Epithelial cell of proximal tubule (primary cell): ENCODE results near the gene PLCXD3. TPM values are rescaled to one million over a fixed set of nuclear protein-coding genes. Genes with fewer than 3 reads are reported as not detected.

Experiments used
- DNase-seq: peaks from one replicate; pipeline ENCODE4 v3.0.0-alpha.2; 2011; ENCODE audit warnings: low read depth
- H3K4me3 ChIP-seq: 2 replicates; pipeline ENCODE4 v1.5.1; 2011; ENCODE audit warnings: low read depth, mild to moderate bottlenecking, low read length
- total RNA-seq: library from RNA; depleted of rRNA; stranded (reverse); fragments of >200 nt; gene quantifications from 2 replicates; pipeline ENCODE4 v1.2.3, GENCODE V29; 2015
- TF ChIP-seq, protein P1 (sequence below): conservative IDR thresholded peaks from 2 replicates; pipeline ENCODE4 v1.5.1; 2012; ENCODE audit warnings: low read depth, mild to moderate bottlenecking, low read length

PLCXD3 gene
- total RNA-seq, 1 donor from 2014 or later, result 0.46 TPM

DNA sequence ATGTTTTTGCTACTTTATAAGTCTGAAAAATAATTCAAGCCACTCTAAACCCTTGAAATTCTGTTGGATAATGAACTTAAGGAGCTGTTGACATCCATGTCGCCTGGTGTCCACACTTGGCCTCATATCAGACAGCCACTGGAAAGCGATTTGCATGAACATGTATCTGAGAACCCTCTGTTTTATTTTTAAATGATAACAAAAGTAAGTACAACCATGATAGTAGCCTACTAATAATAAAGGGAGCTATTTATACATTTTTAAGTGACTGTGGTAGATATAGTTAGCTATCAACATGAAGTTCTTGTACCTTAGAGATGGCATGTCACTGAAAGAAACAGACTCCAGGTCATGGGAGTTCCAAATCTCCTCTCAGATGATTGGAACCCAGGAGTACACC is 53.3 kb downstream of the PLCXD3 start:
- no peak for DNase-seq
- TF ChIP-seq, protein P1, sequence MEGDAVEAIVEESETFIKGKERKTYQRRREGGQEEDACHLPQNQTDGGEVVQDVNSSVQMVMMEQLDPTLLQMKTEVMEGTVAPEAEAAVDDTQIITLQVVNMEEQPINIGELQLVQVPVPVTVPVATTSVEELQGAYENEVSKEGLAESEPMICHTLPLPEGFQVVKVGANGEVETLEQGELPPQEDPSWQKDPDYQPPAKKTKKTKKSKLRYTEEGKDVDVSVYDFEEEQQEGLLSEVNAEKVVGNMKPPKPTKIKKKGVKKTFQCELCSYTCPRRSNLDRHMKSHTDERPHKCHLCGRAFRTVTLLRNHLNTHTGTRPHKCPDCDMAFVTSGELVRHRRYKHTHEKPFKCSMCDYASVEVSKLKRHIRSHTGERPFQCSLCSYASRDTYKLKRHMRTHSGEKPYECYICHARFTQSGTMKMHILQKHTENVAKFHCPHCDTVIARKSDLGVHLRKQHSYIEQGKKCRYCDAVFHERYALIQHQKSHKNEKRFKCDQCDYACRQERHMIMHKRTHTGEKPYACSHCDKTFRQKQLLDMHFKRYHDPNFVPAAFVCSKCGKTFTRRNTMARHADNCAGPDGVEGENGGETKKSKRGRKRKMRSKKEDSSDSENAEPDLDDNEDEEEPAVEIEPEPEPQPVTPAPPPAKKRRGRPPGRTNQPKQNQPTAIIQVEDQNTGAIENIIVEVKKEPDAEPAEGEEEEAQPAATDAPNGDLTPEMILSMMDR, result no peak
- H3K4me3 ChIP-seq, result no peak overlapping the region

GRCh38 chr5:41452506-41452905 is 57.9 kb downstream of the PLCXD3 start:
- no peak overlapping the region for H3K4me3 ChIP-seq
- TF ChIP-seq, protein P1, result no peak
- DNase-seq, result no peak

DNA sequence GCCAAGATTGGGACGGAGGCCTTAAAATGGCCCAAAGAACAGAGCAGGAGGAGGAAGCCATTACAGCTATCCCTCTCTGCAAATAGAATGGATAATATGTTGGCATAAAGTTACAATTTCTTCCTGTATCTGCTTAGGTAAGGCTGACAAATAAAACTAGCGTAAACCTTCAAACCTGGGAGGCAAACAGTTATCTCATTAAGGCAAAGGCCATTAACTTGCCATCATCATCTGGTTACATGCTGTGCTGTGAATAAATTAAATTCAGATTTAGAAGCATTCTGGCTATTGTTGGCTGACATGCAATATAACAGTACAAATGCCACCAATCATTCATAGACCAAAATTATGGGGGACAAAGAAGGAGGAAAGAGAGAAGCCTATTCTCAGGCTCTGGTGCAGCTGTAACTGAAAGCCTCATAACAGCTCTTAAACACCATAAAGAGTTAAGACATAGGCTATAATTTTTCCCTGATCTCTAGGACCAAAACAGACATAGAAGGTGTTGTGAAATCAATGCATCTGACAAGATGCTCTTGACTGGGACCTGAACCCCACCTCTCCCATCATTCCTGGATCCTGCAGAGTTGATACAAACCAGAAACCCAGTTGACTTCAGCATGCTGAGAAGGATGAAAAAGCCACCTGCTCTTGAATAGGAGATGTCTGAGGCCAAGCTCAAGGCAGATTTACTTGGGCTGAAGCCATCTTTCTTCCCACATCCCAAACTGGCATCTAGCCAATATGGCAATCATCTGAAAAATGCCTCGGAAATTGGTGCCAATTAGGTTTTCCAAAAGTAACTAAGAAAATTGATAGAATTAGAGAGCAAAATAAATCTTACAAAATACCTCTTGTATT is 62.5 kb downstream of the PLCXD3 start:
- no peak for DNase-seq
- H3K4me3 ChIP-seq, result no peak overlapping the region
- TF ChIP-seq, protein P1, result no peak

GRCh38 chr5:41445937-41446563 is 64.4 kb downstream of the PLCXD3 start:
- H3K4me3 ChIP-seq, result no peak overlapping the region
- TF ChIP-seq, protein P1, result no peak
- no peak for DNase-seq

GRCh38 chr5:41435276-41435675 is 75.1 kb downstream of the PLCXD3 start:
- no peak for DNase-seq
- TF ChIP-seq, protein P1, result no peak
- H3K4me3 ChIP-seq, result no peak overlapping the region

- H3K4me3 ChIP-seq, result no peak overlapping the region
- DNase-seq, result no peak
- TF ChIP-seq, protein P1, result peak; percentile 60
These were observed 76.7 kb downstream of the PLCXD3 start for GRCh38 chr5:41433552-41434181.
